ENCODE measurements around the gene CD244. TPM values are rescaled to one million over a fixed set of nuclear protein-coding genes. Genes with fewer than 3 reads are reported as not detected.

Gene CD244
- total RNA-seq, 2 experiments from 2014 or later: not detected

DNA sequence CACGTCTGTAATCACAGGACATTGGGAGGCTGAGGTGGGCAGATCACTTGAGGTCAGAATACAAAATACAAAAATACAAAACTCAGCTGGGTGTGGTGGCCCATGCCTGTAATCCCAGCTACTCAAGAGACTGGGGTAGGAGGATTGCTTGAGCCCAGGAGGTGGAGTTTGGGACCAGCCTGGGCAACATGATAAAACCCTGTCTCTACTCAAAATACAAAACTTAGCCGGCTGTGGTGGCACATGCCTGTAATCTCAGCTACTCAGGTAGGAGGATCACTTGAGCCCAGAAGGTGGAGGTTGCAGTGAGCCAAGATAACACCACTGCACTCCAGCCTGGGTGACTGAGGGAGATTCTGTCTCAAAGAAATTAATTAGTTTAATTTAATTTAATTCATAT, 28.8 kb upstream of the CD244 start:
- Histone ChIP-seq H4K20me1 (ENCODE audit: insufficient read depth, low read length) (no peaks in the 10 kb centered on the region), H3K79me2 (ENCODE audit: insufficient read depth, low read depth, low read length) (no peaks in the 10 kb centered on the region), H3K9me2 (ENCODE audit: insufficient read depth, low read length) (no peaks in the 10 kb centered on the region), H3K27ac (ENCODE audit: low read depth, low read length, poor library complexity, severe bottlenecking) (no peak overlapping the region), H3K4me1 (ENCODE audit: insufficient read depth, low read length, poor library complexity, severe bottlenecking) (no peaks in the 10 kb centered on the region), H3K4me2 (ENCODE audit: low read length) (no peak overlapping the region), H3K36me3 (ENCODE audit: insufficient read depth, low read length) (no peaks in the 10 kb centered on the region), H3K4me3 (ENCODE audit: low read depth, low read length, poor library complexity, severe bottlenecking) (no peak overlapping the region), H2AFZ (ENCODE audit: low read length) (no peak overlapping the region), H3K9me3 (ENCODE audit: low read length) (no peaks in the 10 kb centered on the region)
- BruUV-seq (replicated peaks): no TSS peak
- ChIA-PET CTCF (ENCODE audit: unreplicated experiment) (no interaction called here), POLR2A (no interaction called here)
- intact Hi-C loops (cut with micrococcal nuclease; ENCODE audit: unreplicated experiment): no loop called here
- DNase-seq (ENCODE audit: low spot score): no peak
- no peak for TF ChIP-seq EZH2phosphoT487 (IDR thresholded peaks at IDR 0.05; ENCODE audit: borderline replicate concordance, low read depth, low read length)
- TF ChIP-seq, protein P1, sequence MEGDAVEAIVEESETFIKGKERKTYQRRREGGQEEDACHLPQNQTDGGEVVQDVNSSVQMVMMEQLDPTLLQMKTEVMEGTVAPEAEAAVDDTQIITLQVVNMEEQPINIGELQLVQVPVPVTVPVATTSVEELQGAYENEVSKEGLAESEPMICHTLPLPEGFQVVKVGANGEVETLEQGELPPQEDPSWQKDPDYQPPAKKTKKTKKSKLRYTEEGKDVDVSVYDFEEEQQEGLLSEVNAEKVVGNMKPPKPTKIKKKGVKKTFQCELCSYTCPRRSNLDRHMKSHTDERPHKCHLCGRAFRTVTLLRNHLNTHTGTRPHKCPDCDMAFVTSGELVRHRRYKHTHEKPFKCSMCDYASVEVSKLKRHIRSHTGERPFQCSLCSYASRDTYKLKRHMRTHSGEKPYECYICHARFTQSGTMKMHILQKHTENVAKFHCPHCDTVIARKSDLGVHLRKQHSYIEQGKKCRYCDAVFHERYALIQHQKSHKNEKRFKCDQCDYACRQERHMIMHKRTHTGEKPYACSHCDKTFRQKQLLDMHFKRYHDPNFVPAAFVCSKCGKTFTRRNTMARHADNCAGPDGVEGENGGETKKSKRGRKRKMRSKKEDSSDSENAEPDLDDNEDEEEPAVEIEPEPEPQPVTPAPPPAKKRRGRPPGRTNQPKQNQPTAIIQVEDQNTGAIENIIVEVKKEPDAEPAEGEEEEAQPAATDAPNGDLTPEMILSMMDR (conservative IDR thresholded peaks at IDR 0.05; ENCODE audit: low read length): no peak

DNA sequence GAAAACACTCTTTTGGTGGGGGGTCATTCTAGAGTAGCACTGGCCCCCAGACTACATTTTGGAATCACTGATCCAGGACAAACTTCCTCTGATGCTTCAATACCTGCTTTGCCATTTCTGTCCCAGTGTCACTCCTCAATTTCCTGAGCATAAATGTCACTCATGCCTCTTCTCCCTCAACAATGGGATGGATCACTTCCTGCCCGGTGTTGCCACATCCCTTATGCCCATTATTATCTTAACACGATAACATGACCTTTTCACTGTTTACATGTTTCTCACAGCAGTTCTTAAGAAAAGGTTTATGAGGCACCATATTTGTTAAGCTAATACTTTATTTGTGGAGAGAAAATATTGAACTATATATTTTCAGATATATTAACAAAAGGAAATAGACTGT, 26.2 kb upstream of the CD244 start:
- no peak overlapping the region for H3K27ac ChIP-seq (ENCODE audit: low read depth, low read length, poor library complexity, severe bottlenecking)
- no peak overlapping the region for H3K4me2 ChIP-seq (ENCODE audit: low read length)
- no peak overlapping the region for H3K4me3 ChIP-seq (ENCODE audit: low read depth, low read length, poor library complexity, severe bottlenecking)
- TF ChIP-seq, protein P1 (conservative IDR thresholded peaks at IDR 0.05; ENCODE audit: low read length): no peak
- TF ChIP-seq EZH2phosphoT487 (IDR thresholded peaks at IDR 0.05; ENCODE audit: borderline replicate concordance, low read depth, low read length): no peak
- H3K9me3 ChIP-seq (ENCODE audit: low read length): no peaks in the 10 kb centered on the region
- ChIA-PET CTCF (ENCODE audit: unreplicated experiment) (no interaction called here), POLR2A (interaction anchor here (0.7 kb wide), 1 partner anchor 48 kb away, joined by 6 read pairs; no protein-coding TSS in a partner anchor)
- intact Hi-C loops (cut with micrococcal nuclease; ENCODE audit: unreplicated experiment): no loop called here
- no peaks in the 10 kb centered on the region for H3K79me2 ChIP-seq (ENCODE audit: insufficient read depth, low read depth, low read length)
- no peaks in the 10 kb centered on the region for H4K20me1 ChIP-seq (ENCODE audit: insufficient read depth, low read length)
- H3K36me3 ChIP-seq (ENCODE audit: insufficient read depth, low read length): no peaks in the 10 kb centered on the region
- H3K4me1 ChIP-seq (ENCODE audit: insufficient read depth, low read length, poor library complexity, severe bottlenecking): no peaks in the 10 kb centered on the region
- no TSS peak for BruUV-seq (replicated peaks)
- H2AFZ ChIP-seq (ENCODE audit: low read length): no peak overlapping the region
- no peaks in the 10 kb centered on the region for H3K9me2 ChIP-seq (ENCODE audit: insufficient read depth, low read length)
- no peak for DNase-seq (ENCODE audit: low spot score)

DNA sequence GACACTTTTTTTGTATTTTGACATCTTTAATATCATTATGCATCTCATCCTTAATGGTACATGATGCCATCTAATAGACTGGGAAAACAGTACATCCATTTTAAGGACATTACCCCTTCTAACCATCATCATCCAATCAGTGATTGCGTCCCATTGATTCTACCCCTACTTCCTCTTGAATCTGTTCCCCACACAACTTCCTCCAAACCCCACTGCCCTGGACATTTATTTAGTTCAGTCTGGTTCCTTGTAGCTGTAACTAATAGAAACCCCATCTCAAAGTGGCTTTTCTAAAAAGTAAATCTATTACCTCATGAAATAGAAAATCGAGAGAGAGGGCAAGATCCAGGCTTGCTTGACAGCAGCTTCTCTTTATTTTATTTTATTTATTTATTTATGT, 24.4 kb upstream of the CD244 start:
- no peak overlapping the region for H3K4me2 ChIP-seq (ENCODE audit: low read length)
- no peaks in the 10 kb centered on the region for H3K79me2 ChIP-seq (ENCODE audit: insufficient read depth, low read depth, low read length)
- H3K9me3 ChIP-seq (ENCODE audit: low read length): no peaks in the 10 kb centered on the region
- no TSS peak for BruUV-seq (replicated peaks)
- no peak overlapping the region for H2AFZ ChIP-seq (ENCODE audit: low read length)
- H3K4me1 ChIP-seq (ENCODE audit: insufficient read depth, low read length, poor library complexity, severe bottlenecking): no peaks in the 10 kb centered on the region
- H4K20me1 ChIP-seq (ENCODE audit: insufficient read depth, low read length): no peaks in the 10 kb centered on the region
- POLR2A ChIA-PET: no interaction called here
- TF ChIP-seq EZH2phosphoT487 (IDR thresholded peaks at IDR 0.05; ENCODE audit: borderline replicate concordance, low read depth, low read length): no peak
- TF ChIP-seq, protein P1 (conservative IDR thresholded peaks at IDR 0.05; ENCODE audit: low read length): no peak
- H3K27ac ChIP-seq (ENCODE audit: low read depth, low read length, poor library complexity, severe bottlenecking): no peak overlapping the region
- H3K36me3 ChIP-seq (ENCODE audit: insufficient read depth, low read length): no peaks in the 10 kb centered on the region
- no peak for DNase-seq (ENCODE audit: low spot score)
- H3K4me3 ChIP-seq (ENCODE audit: low read depth, low read length, poor library complexity, severe bottlenecking): no peak overlapping the region
- CTCF ChIA-PET (ENCODE audit: unreplicated experiment): no interaction called here
- H3K9me2 ChIP-seq (ENCODE audit: insufficient read depth, low read length): no peaks in the 10 kb centered on the region
- intact Hi-C loops (cut with micrococcal nuclease; ENCODE audit: unreplicated experiment): no loop called here
